Dendritic cell treated with granulocyte-macrophage colony-stimulating factor and Interleukin-4, amounts not matched to agents 40 ng/mL and 50 ng/mL, for 4 days (primary cell): ENCODE measurements around the gene CLN5.

Experiments
- H3K27ac Mint-ChIP-seq: one replicate; pipeline ENCODE4 v1.8.0; 2022; ENCODE audit warnings: mild to moderate bottlenecking, mixed read lengths
- H3K27me3 Mint-ChIP-seq: one replicate; pipeline ENCODE4 v1.8.0; 2022; ENCODE audit warnings: mild to moderate bottlenecking, mixed read lengths
- H3K36me3 Mint-ChIP-seq: one replicate; pipeline ENCODE4 v1.8.0; 2022; ENCODE audit warnings: low read depth, mixed read lengths
- H3K4me1 Mint-ChIP-seq: one replicate; pipeline ENCODE4 v1.8.0; 2022; ENCODE audit warnings: low read depth, mixed read lengths
- H3K4me3 Mint-ChIP-seq: one replicate; pipeline ENCODE4 v1.8.0; 2022; ENCODE audit warnings: mild to moderate bottlenecking, moderate library complexity, mixed read lengths
- H3K9me3 Mint-ChIP-seq: one replicate; pipeline ENCODE4 v1.8.0; 2022; ENCODE audit warnings: mixed read lengths
- intact Hi-C: fragments of 100-400 bp; cut with micrococcal nuclease; formaldehyde crosslinking; loops from one replicate; pipeline ENCODE4 v1.15.0; 2022

The CLN5 gene

GRCh38 chr13:77014906-77015685 is 23.2 kb downstream of the CLN5 start:
- no peaks in the 10 kb centered on the region for H3K27me3 Mint-ChIP-seq
- no peak overlapping the region for H3K27ac Mint-ChIP-seq
- peaks cover 68% of the 10 kb centered on the region for H3K36me3 Mint-ChIP-seq
- H3K9me3 Mint-ChIP-seq = no peaks in the 10 kb centered on the region
- H3K4me1 Mint-ChIP-seq = peaks cover 24% of the 10 kb centered on the region
- intact Hi-C loops = no loop called here
- H3K4me3 Mint-ChIP-seq = no peak overlapping the region

DNA sequence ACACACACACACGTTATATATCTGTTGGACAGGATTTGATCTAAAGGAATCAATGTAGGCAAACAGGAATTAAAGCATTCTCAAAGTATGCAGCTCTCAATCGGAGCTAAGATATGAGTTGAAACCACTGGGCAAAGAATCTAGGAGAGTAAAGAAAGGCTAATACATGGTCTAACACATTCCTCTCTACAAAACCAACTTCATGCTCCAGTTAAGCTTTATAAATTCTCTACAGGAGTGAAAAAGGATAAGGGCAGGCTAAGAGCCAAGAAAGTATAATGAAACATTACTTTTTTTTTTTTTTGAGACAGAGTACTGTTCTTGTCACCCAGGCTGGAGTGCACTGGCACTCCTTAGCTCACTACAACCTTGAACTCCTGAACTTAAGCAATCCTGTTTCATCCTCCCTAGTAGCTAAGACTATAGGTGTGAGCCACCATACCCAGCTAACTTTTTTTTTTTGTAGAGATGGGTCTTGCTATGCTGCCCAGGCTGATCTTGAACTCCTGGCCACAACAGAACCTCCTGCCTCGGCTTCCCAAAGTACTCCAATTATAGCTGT is 24.5 kb downstream of the CLN5 start:
- Mint-ChIP-seq H3K27ac (no peak overlapping the region), H3K9me3 (no peaks in the 10 kb centered on the region), H3K4me3 (no peak overlapping the region), H3K4me1 (peaks cover 24% of the 10 kb centered on the region), H3K36me3 (peaks cover 62% of the 10 kb centered on the region), H3K27me3 (no peaks in the 10 kb centered on the region)
- intact Hi-C loops = no loop called here

DNA sequence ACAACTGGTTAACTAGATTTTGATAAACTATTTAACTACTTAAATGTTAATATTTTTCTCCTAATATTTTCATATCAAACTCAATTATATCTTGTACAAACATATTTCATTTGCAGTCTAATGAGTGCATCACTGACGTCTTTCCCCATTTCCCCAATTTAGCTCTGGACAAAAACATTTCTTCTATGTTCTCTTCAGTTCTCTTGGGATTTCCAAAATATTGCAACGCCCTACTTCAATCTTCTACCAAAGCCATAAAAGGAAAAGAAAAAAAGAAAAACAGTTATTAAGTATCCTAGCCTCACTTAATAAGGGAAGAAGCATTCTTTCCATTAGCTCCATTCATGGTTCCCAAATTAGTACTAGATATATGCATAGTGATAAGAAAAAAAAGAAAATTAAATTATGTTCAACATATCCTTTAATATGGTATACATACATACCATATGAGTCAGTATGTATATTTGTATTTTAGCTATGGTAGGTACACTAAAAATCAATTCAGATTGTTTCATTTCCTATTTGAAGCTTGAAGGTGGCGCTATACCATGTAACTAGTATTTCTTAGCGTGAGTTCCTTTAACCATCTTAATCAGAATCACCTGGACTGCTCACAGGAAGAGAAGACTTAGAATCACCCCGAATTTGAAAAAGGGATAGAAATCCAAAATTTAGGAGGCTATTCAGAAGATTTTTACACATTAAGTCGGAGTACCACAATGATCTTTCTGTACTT is 25.2 kb downstream of the CLN5 start:
- Mint-ChIP-seq H3K9me3 (no peaks in the 10 kb centered on the region), H3K36me3 (peaks cover 54% of the 10 kb centered on the region), H3K4me3 (no peak overlapping the region), H3K27ac (no peak overlapping the region), H3K4me1 (peaks cover 24% of the 10 kb centered on the region), H3K27me3 (no peaks in the 10 kb centered on the region)
- intact Hi-C loops = no loop called here

GRCh38 chr13:77019756-77020155 is 27.9 kb downstream of the CLN5 start:
- intact Hi-C loops = no loop called here
- peaks cover 39% of the 10 kb centered on the region for H3K36me3 Mint-ChIP-seq

DNA sequence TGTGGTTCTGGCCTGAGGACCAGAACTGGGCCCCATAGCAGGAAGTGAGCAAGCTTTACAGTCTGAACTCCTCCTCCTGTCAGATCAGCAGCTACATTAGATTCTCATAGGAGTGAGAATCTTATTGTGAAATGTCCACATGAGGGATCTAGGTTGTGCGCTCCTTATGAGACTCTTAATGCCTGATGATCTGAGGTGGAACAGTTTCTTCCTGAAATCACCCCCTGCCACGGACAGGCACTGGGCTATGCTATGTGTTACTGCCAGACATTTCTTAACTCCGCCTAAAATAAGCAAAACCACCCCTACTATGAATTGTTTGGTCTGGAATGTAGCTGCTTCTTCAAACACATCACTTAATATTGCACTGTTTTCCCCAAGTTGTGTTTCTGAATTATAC is 30.5 kb downstream of the CLN5 start:
- intact Hi-C loops = no loop called here
- Mint-ChIP-seq H3K36me3 (peaks cover 39% of the 10 kb centered on the region), H3K9me3 (no peaks in the 10 kb centered on the region), H3K4me1 (peaks cover 29% of the 10 kb centered on the region), H3K27ac (peak overlapping the region; percentile 1), H3K4me3 (peak overlapping the region; percentile 13), H3K27me3 (no peaks in the 10 kb centered on the region)

More at GRCh38 chr13:77019756-77020155, 27.9 kb downstream of the CLN5 start:
- peaks cover 28% of the 10 kb centered on the region for H3K4me1 Mint-ChIP-seq
- no peak overlapping the region for H3K27ac Mint-ChIP-seq
- no peaks in the 10 kb centered on the region for H3K27me3 Mint-ChIP-seq
- H3K9me3 Mint-ChIP-seq = no peaks in the 10 kb centered on the region
- no peak overlapping the region for H3K4me3 Mint-ChIP-seq

GRCh38 chr13:77026255-77026860 is 34.5 kb downstream of the CLN5 start:
- Mint-ChIP-seq H3K4me3 (peak overlapping the region; percentile 93), H3K27me3 (no peaks in the 10 kb centered on the region), H3K4me1 (peaks cover 46% of the 10 kb centered on the region), H3K36me3 (peaks cover 29% of the 10 kb centered on the region), H3K9me3 (no peaks in the 10 kb centered on the region), H3K27ac (peak overlapping the region; percentile 91)
- intact Hi-C loops = loop anchor here (2.0 to 5.0 kb wide), 2 partner anchors 34 to 41 kb away; partner anchors contain the start of gene CLN5

DNA sequence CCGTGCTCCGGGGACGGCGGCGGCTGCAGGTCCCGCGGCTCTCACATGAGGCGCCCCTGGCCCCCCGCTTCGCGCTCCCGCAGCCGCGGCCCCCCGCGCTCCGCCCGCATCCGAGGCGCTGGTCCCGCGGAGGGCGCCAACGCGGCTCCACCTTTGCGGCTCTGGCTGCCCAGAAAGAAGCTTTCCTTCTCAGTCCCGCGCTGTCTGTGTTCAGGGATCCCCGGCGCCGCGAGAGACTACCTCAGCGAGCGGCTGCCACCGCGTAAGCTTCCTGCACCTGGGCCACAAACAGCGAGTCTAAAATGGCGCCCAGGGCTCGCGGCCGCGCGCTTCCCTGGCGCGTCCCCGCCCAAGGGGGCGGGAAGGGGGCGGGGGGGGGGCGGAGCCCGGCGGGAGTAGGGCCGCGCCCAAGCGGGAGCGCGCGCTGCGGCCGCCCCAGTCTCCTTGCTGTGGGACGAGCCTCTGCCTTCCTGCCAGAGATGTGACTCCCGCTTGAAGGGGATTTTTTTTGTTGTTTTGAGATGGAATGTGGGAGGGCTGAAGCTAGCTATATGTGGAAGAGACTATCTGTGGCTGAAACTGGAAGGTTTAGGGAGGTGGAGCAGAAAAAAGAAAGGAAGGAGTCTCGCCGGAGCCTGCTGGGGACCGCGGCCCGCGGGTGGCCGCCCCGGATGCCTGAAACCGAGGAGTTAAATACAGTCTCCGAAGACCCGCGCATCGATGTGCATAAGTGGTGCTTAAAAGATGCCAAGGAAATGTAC is 35.2 kb downstream of the CLN5 start, which contains the start of gene FBXL3:
FBXL3 (minus strand) TSS at position 299 of the 761 bp plus-strand sequence. CDS start 5,299 bp downstream, outside the sequence.
- peak within 1 kb of the TSS; percentile 91 for H3K27ac Mint-ChIP-seq
- H3K27me3 Mint-ChIP-seq = no peaks in the 10 kb centered on the region
- H3K4me3 Mint-ChIP-seq = peak within 1 kb of the TSS; percentile 93
- intact Hi-C loops = loop anchor here (2.0 to 5.0 kb wide), 2 partner anchors 34 to 40 kb away; partner anchors contain the start of gene CLN5
- peaks cover 51% of the 10 kb centered on the region for H3K4me1 Mint-ChIP-seq
- H3K36me3 Mint-ChIP-seq = peaks cover 29% of the 10 kb centered on the region
- peaks cover 4% of the 10 kb centered on the region for H3K9me3 Mint-ChIP-seq

- Mint-ChIP-seq H3K27ac (peak overlapping the region; percentile 91), H3K9me3 (peaks cover 7% of the 10 kb centered on the region), H3K36me3 (peaks cover 24% of the 10 kb centered on the region), H3K4me1 (peaks cover 41% of the 10 kb centered on the region), H3K27me3 (no peaks in the 10 kb centered on the region), H3K4me3 (peak overlapping the region; percentile 93)
- intact Hi-C loops = loop anchor here (5.0 kb wide), 1 partner anchor 39 kb away; no protein-coding TSS in a partner anchor
Measured at GRCh38 chr13:77028202-77028601, 36.3 kb downstream of the CLN5 start.

DNA sequence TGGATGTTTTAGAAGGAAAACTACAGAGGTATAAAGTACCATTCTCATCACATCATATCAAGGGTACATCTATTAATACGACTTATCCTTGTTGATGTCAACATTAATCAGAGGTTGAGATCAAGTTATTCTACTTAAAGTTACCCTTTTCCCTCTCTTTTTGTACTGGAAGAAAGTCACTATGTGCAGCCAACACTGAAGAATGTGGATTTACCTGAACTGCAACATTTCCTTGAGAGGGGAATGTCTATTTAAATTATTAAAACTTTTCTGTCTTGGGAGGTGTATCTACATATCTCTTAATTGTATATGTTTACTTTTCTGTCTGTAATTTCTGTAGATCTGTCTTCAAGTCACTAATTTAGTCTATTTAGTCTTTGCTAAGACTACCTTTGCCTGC is 37.6 kb downstream of the CLN5 start:
- H3K27ac Mint-ChIP-seq = no peak overlapping the region
- H3K9me3 Mint-ChIP-seq = peaks cover 7% of the 10 kb centered on the region
- intact Hi-C loops = loop anchor here (5.0 kb wide), 1 partner anchor 38 kb away; no protein-coding TSS in a partner anchor

GRCh38 chr13:77031656-77032243 is 39.9 kb downstream of the CLN5 start:
- peaks cover 26% of the 10 kb centered on the region for H3K4me1 Mint-ChIP-seq
- H3K9me3 Mint-ChIP-seq = peaks cover 7% of the 10 kb centered on the region
- peak overlapping the region; percentile 75 for H3K27ac Mint-ChIP-seq
- intact Hi-C loops = no loop called here
- no peak overlapping the region for H3K4me3 Mint-ChIP-seq
- no peaks in the 10 kb centered on the region for H3K27me3 Mint-ChIP-seq
- peaks cover 8% of the 10 kb centered on the region for H3K36me3 Mint-ChIP-seq

More for the DNA sequence above, 37.6 kb downstream of the CLN5 start:
- H3K36me3 Mint-ChIP-seq = peaks cover 17% of the 10 kb centered on the region
- H3K4me1 Mint-ChIP-seq = peaks cover 32% of the 10 kb centered on the region
- H3K4me3 Mint-ChIP-seq = no peak overlapping the region
- no peaks in the 10 kb centered on the region for H3K27me3 Mint-ChIP-seq

GRCh38 chr13:77033717-77034302 is 41.9 kb downstream of the CLN5 start:
- Mint-ChIP-seq H3K27ac (no peak overlapping the region), H3K4me3 (no peak overlapping the region)
- intact Hi-C loops = no loop called here

GRCh38 chr13:77034881-77035280 is 43.0 kb downstream of the CLN5 start:
- Mint-ChIP-seq H3K27ac (no peak overlapping the region), H3K36me3 (no peaks in the 10 kb centered on the region), H3K27me3 (no peaks in the 10 kb centered on the region), H3K4me1 (peaks cover 5% of the 10 kb centered on the region), H3K9me3 (peaks cover 17% of the 10 kb centered on the region), H3K4me3 (no peak overlapping the region)
- intact Hi-C loops = no loop called here

More at GRCh38 chr13:77033717-77034302, 41.9 kb downstream of the CLN5 start:
- Mint-ChIP-seq H3K36me3 (no peaks in the 10 kb centered on the region), H3K4me1 (peaks cover 11% of the 10 kb centered on the region), H3K9me3 (peaks cover 17% of the 10 kb centered on the region), H3K27me3 (no peaks in the 10 kb centered on the region)
